Ishikawa (cell line): Measurements from ENCODE around the gene TNFSF12.

Source experiments
- CEBPB ChIP-seq: IDR thresholded peaks from 2 replicates; pipeline ENCODE4 v1.6.1; 2012
- CREB1 ChIP-seq: IDR thresholded peaks from 2 replicates; pipeline ENCODE4 v1.6.1; 2012; ENCODE audit warnings: low read depth
- EGR1 ChIP-seq: IDR thresholded peaks from 2 replicates; pipeline ENCODE4 v1.6.1; 2012
- EP300 ChIP-seq: IDR thresholded peaks from 2 replicates; pipeline ENCODE4 v1.6.1; 2012; ENCODE audit warnings: borderline replicate concordance
- FOXM1 ChIP-seq: IDR thresholded peaks from 2 replicates; pipeline ENCODE4 v1.6.1; 2012; ENCODE audit warnings: low read depth, borderline replicate concordance
- NFIC ChIP-seq: IDR thresholded peaks from 2 replicates; pipeline ENCODE4 v1.6.1; 2012
- RAD21 ChIP-seq: IDR thresholded peaks from 2 replicates; pipeline ENCODE4 v1.6.1; 2012; ENCODE audit warnings: low read depth
- REST ChIP-seq: IDR thresholded peaks from 2 replicates; pipeline ENCODE4 v1.6.1; 2012; ENCODE audit warnings: low read depth, mild to moderate bottlenecking
- TAF1 ChIP-seq: IDR thresholded peaks from 2 replicates; pipeline ENCODE4 v1.6.1; 2012; ENCODE audit warnings: low read depth, mild to moderate bottlenecking
- TCF12 ChIP-seq: IDR thresholded peaks from 2 replicates; pipeline ENCODE4 v1.6.1; 2012; ENCODE audit warnings: low read depth
- TEAD4 ChIP-seq: IDR thresholded peaks from 2 replicates; pipeline ENCODE4 v1.6.1; 2012
- USF1 ChIP-seq: IDR thresholded peaks from 2 replicates; pipeline ENCODE4 v1.6.1; 2012
- YY1 ChIP-seq: IDR thresholded peaks from 2 replicates; pipeline ENCODE4 v1.6.1; 2012; ENCODE audit warnings: low read depth
- ZBTB7A ChIP-seq: IDR thresholded peaks from 2 replicates; pipeline ENCODE4 v1.6.1; 2012; ENCODE audit warnings: low read depth
- TF ChIP-seq, protein P1 (sequence below): IDR thresholded peaks from 2 replicates; pipeline ENCODE4 v1.6.1; 2012

The TNFSF12 gene

GRCh38 chr17:7502171-7502847 lies 46.5 kb upstream of the TNFSF12 start:
- no peak for TF ChIP-seq YY1
- TF ChIP-seq TCF12, result no peak
- no peak for TF ChIP-seq FOXM1
- no peak for TF ChIP-seq EP300
- no peak for TF ChIP-seq RAD21
- TF ChIP-seq NFIC, result no peak
- TF ChIP-seq USF1, result no peak
- TF ChIP-seq CEBPB, result no peak
- no peak for TF ChIP-seq REST
- TF ChIP-seq, protein P1, sequence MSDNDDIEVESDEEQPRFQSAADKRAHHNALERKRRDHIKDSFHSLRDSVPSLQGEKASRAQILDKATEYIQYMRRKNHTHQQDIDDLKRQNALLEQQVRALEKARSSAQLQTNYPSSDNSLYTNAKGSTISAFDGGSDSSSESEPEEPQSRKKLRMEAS, result no peak
- TF ChIP-seq EGR1, result no peak
- TF ChIP-seq CREB1, result no peak
- no peak for TF ChIP-seq ZBTB7A
- TF ChIP-seq TAF1, result no peak
- TF ChIP-seq TEAD4, result no peak

DNA sequence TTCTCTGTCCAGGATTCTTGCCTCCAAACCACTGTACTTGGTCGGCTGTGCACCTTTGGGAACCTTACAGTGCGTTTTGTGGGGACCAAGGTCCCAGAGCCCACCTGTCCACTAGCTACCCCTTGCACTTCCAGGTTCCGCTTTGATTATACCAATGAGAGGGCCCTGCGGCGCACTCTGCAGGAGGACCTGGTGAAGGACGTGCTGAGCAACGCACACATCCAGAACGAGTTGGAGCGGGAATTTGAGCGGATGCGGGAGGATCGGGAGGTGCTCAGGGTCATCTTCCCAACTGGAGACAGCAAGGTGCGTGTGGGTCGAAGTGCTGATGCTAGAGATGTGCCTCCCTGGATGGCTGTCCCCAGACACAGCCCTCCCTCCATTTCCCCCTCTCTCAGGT lies 45.9 kb upstream of the TNFSF12 start:
- TF ChIP-seq RAD21 (peak; percentile 31; the same call in 1 of the 2 replicates), CEBPB (no peak)

GRCh38 chr17:7503521-7503920 lies 45.3 kb upstream of the TNFSF12 start:
- no peak for TF ChIP-seq ZBTB7A

- no peak for TF ChIP-seq EP300
- no peak for TF ChIP-seq TEAD4
- TF ChIP-seq TAF1, result no peak
- no peak for TF ChIP-seq TCF12
- no peak for TF ChIP-seq CEBPB
- no peak for TF ChIP-seq EGR1
- no peak for TF ChIP-seq FOXM1
- TF ChIP-seq USF1, result no peak
- TF ChIP-seq, protein P1, result no peak
- TF ChIP-seq NFIC, result no peak
- TF ChIP-seq RAD21, result no peak
- TF ChIP-seq REST, result no peak
- no peak for TF ChIP-seq ZBTB7A
These were observed 40.7 kb upstream of the TNFSF12 start for GRCh38 chr17:7508145-7508544.

DNA sequence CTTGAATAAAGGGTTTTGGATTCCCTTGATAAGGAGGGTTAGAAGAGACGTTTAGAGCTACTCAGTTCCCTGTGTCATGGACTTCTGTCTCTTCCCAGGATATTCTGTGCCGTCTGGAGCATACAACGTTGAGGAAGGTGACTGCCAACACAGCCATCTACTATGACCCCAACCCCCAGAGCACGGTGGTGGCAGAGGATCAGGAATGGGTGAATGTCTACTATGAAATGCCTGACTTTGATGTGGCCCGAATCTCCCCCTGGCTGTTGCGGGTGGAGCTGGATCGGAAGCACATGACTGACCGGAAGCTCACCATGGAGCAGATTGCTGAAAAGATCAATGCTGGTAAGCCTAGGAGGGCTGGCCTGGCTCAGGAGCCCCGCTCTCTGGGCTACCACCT lies 40.0 kb upstream of the TNFSF12 start:
- TF ChIP-seq ZBTB7A, result no peak
- TF ChIP-seq EGR1, result no peak
- TF ChIP-seq EP300, result no peak
- no peak for TF ChIP-seq RAD21
- no peak for TF ChIP-seq FOXM1
- TF ChIP-seq, protein P1, result no peak
- no peak for TF ChIP-seq TAF1
- TF ChIP-seq NFIC, result no peak
- TF ChIP-seq REST, result no peak
- no peak for TF ChIP-seq TEAD4
- TF ChIP-seq YY1, result no peak
- TF ChIP-seq TCF12, result no peak
- no peak for TF ChIP-seq CEBPB
- TF ChIP-seq CREB1, result no peak
- TF ChIP-seq USF1, result no peak
